Rectal smooth muscle tissue (tissue), 1 donor: ENCODE measurements around the gene CAV1.
A peak's percentile ranks its signal among the peaks of the same experiment; 100 is the strongest.

Experiments
- H3K27ac ChIP-seq: one replicate; pipeline ENCODE4 v1.7.0; 2013; ENCODE audit warnings: low read depth, low read length, inconsistent platforms
- H3K27me3 ChIP-seq: one replicate; pipeline ENCODE4 v1.7.0; 2013; ENCODE audit warnings: low read length; ENCODE audit not compliant: control insufficient read depth, insufficient read depth
- H3K36me3 ChIP-seq: one replicate; pipeline ENCODE4 v1.7.0; 2013; ENCODE audit warnings: low read length; ENCODE audit not compliant: control insufficient read depth, insufficient read depth
- H3K4me1 ChIP-seq: one replicate; pipeline ENCODE4 v1.7.0; 2013; ENCODE audit warnings: low read length; ENCODE audit not compliant: control insufficient read depth, insufficient read depth
- H3K4me3 ChIP-seq: one replicate; pipeline ENCODE4 v1.7.0; 2013; ENCODE audit warnings: low read length
- H3K9ac ChIP-seq: one replicate; pipeline ENCODE4 v1.7.0; 2013; ENCODE audit warnings: low read length

CAV1 gene

DNA sequence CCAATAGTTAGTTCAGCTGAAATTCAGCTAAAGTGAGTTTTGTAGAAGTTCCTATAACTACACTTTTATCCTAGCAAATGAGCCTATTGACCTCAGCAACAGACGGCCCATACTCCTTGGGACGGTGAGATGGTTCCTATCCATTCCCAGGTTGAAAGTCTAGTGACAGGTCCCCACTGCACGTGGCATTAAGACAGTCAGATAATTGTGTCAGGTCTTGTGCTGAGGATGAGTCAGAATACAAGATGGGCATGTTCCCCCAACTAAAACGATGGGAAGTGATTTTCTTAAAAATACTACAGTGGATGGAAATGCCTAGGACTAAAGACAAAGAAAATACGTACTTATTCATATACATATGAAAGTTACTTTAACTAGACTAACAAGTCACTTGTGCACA, 2.1 kb downstream of the CAV1 start:
- Histone ChIP-seq H3K27me3 (peaks cover 6% of the 10 kb centered on the region), H3K36me3 (peaks cover 2% of the 10 kb centered on the region), H3K9ac (peak overlapping the region; percentile 29), H3K4me1 (peaks cover 26% of the 10 kb centered on the region), H3K27ac (peak overlapping the region; percentile 99), H3K4me3 (peak overlapping the region; percentile 93)

DNA sequence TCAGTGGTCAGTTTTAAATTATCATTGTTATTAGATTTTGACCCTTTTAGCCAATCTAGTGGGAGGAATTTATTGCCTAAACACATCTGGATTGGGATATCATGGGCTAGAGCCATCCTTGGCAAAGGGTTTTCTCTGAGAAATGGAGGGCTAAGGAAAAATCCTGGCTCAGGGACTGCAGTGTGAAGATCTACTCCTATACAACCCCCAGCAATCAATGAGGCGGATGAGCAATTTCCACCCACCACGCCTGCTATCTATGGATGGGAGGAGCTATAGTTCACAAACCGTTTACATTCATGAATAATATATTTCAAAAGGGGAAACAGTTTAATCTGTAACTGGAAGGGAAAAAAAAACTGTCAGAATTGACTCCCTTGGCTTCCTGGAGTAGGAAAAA, 2.7 kb downstream of the CAV1 start:
- peaks cover 30% of the 10 kb centered on the region for H3K4me1 ChIP-seq
- H3K9ac ChIP-seq: no peak overlapping the region
- peak overlapping the region; percentile 99 for H3K27ac ChIP-seq
- peak overlapping the region; percentile 60 for H3K4me3 ChIP-seq
- H3K27me3 ChIP-seq: peaks cover 6% of the 10 kb centered on the region
- peaks cover 2% of the 10 kb centered on the region for H3K36me3 ChIP-seq

DNA sequence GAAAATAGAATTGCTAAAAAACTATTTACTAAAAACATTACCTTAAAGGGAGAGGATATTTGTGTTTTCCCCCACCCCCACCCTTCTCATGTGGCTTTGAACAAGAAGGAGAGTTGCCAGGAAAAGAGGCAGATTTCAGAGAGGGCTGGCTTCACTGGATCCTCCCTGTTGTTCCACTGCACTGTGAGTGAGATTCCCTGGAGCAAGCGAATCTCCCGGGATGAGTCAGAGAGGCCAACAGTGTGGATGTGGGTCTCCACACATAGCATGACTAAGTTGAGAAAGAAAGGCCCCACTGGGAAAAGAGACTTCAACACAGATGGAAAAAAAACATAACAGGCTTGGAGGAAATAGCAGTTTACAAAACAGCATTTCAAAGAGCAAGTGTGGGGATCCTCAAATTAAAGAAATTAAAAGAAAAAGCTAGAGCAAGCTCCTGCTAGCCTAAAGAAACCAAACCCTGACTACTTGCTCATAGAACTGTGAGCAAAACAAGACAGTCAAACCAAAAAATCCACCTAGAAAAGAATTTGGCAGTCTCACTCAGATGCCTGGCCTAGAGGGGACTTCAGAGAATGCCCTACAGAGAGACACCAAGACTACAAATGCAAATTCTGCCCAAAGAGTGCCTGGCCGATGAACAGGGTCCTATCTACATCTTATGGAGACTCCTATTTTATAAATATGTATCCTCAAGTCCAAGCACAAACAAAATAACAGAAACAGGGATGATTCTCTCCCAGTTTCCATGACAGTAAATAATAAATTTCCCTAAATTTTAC, 3.4 kb downstream of the CAV1 start:
- H3K27me3 ChIP-seq: peaks cover 6% of the 10 kb centered on the region
- H3K4me1 ChIP-seq: peaks cover 30% of the 10 kb centered on the region
- peak overlapping the region; percentile 99 for H3K27ac ChIP-seq
- peaks cover 2% of the 10 kb centered on the region for H3K36me3 ChIP-seq
- peak overlapping the region; percentile 60 for H3K4me3 ChIP-seq
- no peak overlapping the region for H3K9ac ChIP-seq

DNA sequence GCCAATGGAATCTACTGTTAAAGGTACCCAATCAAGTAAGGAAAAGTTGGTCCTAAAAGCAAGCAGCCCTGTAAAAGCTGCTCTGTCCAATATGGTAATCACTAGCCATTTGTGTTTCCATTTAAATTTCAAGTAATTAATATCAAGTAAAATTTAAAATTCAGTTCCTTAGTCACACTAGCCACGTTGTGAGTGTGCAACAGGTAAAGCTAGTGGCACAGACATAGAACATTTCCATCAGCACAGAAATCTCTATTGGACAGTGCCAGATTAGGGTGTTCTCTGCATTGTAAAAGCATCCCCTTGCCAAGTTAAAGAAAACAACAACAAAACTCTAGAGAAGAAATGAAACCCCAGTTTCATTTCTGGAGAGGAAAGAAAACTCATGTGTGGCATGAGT, 4.4 kb downstream of the CAV1 start:
- peak overlapping the region; percentile 29 for H3K4me3 ChIP-seq
- H3K36me3 ChIP-seq: peaks cover 2% of the 10 kb centered on the region
- H3K27ac ChIP-seq: no peak overlapping the region
- H3K4me1 ChIP-seq: peaks cover 27% of the 10 kb centered on the region
- H3K9ac ChIP-seq: no peak overlapping the region
- peaks cover 6% of the 10 kb centered on the region for H3K27me3 ChIP-seq

DNA sequence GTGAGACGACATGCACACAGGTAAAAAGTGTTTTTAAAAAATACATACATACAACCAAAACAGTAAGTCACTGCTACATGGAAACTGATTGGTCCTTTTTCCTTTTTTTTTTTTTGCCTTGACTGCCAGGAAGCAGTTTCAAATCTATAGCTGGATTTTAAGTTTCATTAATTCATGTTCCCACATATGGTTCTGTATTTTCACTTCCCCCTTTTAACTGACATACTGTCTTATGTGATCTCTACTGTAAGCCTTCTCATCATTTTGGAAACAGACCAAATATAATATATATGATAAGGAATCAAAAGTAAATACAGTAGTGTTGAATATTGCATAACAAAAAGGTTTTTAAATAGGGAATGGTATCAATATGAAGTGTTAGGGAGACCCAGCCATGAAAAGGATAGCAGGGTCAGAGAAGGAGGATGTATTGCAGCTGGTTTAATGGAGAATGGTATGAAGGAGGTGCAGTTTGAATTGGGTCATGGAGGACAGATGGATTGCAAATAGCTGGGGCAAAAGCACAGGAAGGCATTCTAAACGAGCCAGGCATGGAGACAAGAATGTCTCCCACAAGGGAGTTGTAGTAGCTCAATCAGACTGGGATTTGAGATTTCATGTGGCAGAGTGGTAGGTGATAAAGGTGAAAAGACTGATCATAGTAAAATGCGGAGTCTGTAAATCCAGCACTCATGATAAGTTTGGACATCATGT, 5.4 kb downstream of the CAV1 start:
- Histone ChIP-seq H3K27me3 (no peaks in the 10 kb centered on the region), H3K36me3 (peaks cover 5% of the 10 kb centered on the region), H3K4me1 (peaks cover 30% of the 10 kb centered on the region), H3K27ac (no peak overlapping the region), H3K4me3 (peak overlapping the region; percentile 48), H3K9ac (no peak overlapping the region)

DNA sequence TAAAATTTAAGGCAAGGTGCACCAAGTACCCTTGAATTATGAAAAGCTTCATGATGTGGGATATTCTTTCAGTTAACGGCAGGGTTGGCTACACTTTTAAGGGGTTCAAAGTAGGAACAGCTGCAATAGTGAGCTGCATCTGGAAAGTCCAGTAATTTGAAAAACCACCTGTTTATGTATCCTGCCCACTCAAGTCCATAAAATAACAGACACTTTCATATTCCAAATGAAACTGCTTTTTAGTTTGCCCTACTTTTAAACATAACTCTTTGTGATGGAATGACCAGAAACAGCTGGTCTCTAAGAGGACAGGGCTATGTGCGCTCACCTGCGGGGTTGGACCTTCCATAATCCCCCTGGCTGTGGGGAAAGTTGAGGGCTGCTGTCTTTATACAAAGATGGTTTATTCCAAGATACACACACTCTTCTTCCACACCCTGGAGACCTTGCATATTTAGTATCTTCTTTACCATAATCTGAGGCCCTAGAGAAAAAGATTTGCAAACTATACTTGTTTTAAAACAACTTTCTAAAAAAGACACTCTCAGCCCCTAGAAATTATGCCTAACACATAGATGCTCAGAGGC, 7.4 kb downstream of the CAV1 start:
- H3K36me3 ChIP-seq: peaks cover 5% of the 10 kb centered on the region
- H3K27me3 ChIP-seq: no peaks in the 10 kb centered on the region
- no peak overlapping the region for H3K4me3 ChIP-seq
- H3K27ac ChIP-seq: no peak overlapping the region
- no peak overlapping the region for H3K9ac ChIP-seq
- H3K4me1 ChIP-seq: peaks cover 38% of the 10 kb centered on the region

DNA sequence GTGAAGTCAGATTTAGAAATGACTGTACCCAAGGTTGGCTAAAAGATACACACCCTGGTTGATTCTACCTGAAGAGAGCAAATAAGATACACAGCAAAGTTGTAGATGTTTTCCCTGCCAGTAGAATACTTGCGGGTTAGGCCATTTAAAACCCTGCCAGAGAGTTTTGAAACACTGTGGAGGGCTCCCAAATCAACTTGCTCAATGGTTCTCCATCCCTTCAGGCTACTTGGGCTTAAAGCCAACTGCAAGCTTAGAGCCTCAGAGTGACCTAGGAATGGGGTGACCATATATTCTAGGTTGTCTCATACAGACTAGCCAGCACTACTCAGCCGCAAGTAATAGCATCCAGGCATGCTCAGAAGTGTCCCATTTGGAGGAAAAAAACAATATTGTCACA, 10.0 kb downstream of the CAV1 start:
- H3K27ac ChIP-seq: peak overlapping the region; percentile 6

DNA sequence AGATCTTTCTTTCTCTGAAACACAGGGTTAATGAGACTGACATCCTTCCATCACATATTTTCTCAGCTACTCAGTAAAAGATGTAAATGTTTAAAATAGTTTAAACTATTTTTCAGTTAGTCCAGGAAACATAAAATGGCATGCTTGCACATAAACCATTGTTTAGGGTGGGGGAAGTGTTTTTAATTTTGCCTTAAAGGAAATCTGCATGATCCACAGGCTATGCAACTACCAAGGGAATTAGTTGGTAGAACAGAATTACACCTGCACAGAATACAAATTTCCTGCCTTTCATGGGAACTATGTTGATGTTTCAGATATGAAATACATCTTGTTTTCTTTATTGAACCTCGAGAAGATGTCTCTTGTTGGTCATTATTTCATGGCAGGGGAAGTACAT, 10.6 kb downstream of the CAV1 start:
- Histone ChIP-seq H3K4me1 (peaks cover 44% of the 10 kb centered on the region), H3K4me3 (no peak overlapping the region), H3K36me3 (peaks cover 5% of the 10 kb centered on the region), H3K27ac (peak overlapping the region; percentile 32), H3K27me3 (no peaks in the 10 kb centered on the region), H3K9ac (no peak overlapping the region)

More for the DNA sequence above, 10.0 kb downstream of the CAV1 start:
- Histone ChIP-seq H3K36me3 (peaks cover 5% of the 10 kb centered on the region), H3K27me3 (no peaks in the 10 kb centered on the region), H3K4me1 (peaks cover 44% of the 10 kb centered on the region), H3K9ac (no peak overlapping the region), H3K4me3 (no peak overlapping the region)

DNA sequence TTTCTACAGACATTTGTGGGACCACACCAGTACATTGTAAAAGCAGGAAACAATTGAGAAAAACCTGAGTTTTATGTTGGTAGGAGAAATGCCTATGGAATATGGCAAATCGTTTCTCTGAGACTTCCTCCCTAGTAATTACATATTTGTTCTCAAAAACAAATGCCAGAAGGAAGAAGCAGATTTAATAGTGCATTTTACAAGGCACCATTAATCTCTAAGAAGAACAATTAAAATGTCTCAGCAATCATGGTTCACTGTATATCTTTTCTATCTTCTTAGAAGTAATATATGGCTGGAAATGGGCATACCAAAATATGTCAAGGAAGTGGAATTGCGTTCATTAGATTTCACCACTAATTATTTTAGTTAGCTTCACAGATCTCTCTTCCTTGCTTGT, 13.3 kb downstream of the CAV1 start:
- H3K27ac ChIP-seq: peak overlapping the region; percentile 56

DNA sequence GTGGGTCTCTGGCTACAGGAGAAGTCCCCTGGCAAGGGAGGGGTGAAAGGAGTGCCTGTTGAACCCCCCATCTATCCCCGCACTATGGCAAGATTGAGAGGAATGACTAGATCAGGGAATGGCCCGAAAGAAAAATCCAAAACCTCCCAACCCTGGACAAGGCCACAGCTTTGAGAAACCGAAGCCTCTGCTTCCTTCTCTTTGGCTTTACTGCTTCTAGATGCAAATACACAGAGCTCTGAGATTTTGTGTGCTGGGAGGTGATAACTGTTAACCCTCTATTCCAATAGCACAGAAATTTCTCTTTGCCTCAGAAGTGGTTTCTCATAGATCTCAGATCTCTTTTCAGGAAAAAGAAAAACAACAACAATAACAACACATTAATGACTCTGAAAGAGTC, 15.0 kb downstream of the CAV1 start:
- Histone ChIP-seq H3K9ac (no peak overlapping the region), H3K4me1 (peaks cover 35% of the 10 kb centered on the region), H3K4me3 (no peak overlapping the region), H3K36me3 (peaks cover 3% of the 10 kb centered on the region), H3K27me3 (no peaks in the 10 kb centered on the region), H3K27ac (peak overlapping the region; percentile 37)

More for the DNA sequence above, 13.3 kb downstream of the CAV1 start:
- Histone ChIP-seq H3K4me3 (no peak overlapping the region), H3K4me1 (peaks cover 35% of the 10 kb centered on the region), H3K27me3 (no peaks in the 10 kb centered on the region), H3K36me3 (peaks cover 3% of the 10 kb centered on the region), H3K9ac (no peak overlapping the region)

DNA sequence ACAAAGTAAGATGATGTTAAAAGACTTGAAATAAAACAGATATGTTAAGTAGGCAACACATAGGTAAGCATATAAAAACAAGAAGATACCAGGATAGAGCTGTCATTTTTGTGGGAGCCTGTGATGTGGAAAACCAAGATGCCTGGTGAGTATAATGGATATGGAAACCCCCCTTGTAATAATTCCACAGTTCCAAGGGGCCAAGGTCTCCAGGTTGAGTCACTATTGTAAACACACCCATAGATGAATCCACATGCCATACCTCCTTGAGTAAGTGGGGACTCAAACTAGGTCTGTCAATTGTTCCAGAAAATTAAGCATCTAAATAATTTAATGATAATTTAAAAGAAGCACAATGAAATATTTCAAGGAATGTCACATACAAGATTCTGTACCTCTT, 15.9 kb downstream of the CAV1 start:
- Histone ChIP-seq H3K27ac (peak overlapping the region; percentile 18), H3K27me3 (no peaks in the 10 kb centered on the region), H3K36me3 (no peaks in the 10 kb centered on the region), H3K4me3 (no peak overlapping the region), H3K4me1 (peaks cover 33% of the 10 kb centered on the region), H3K9ac (no peak overlapping the region)

DNA sequence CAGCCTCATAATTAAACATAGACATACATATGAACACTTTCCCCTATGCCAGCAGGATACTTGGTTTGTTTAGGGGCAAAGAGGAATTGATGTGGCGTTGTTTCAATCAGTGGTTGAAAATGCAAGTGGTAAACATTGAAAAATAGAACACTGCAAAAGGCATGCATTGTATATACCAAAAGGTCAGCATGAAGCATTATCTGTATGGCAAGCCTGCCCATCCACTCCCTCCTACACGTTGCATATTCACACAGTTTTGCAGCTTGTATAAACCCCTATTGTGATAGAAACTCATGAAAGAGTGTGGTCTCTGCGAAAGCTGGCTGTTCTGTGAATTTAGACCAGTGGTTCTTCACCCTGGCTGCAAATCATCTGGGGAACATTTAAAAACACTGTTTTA, 17.1 kb downstream of the CAV1 start:
- Histone ChIP-seq H3K27me3 (no peaks in the 10 kb centered on the region), H3K4me1 (peaks cover 25% of the 10 kb centered on the region), H3K36me3 (no peaks in the 10 kb centered on the region), H3K27ac (no peak overlapping the region), H3K9ac (no peak overlapping the region), H3K4me3 (no peak overlapping the region)
